GM19035 (cell line): ENCODE measurements around the gene ANKRD9.
A peak's percentile ranks its signal among the peaks of the same experiment; 100 is the strongest.
"Not testable (repeated sequence)": the region's sequence is repeated elsewhere in the genome, so short reads cannot be mapped to it uniquely, and the experiment has no call there.

Experiments used
- ATAC-seq: cut with Tn5 transposase; IDR thresholded peaks from one replicate; pipeline ENCODE4 v1.9.1; 2021; ENCODE audit not compliant: unreplicated experiment

ANKRD9 gene, protein sequence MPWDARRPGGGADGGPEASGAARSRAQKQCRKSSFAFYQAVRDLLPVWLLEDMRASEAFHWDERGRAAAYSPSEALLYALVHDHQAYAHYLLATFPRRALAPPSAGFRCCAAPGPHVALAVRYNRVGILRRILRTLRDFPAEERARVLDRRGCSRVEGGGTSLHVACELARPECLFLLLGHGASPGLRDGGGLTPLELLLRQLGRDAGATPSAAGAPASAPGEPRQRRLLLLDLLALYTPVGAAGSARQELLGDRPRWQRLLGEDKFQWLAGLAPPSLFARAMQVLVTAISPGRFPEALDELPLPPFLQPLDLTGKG

GRCh38 chr14:102509746-102510615, at the start of gene ANKRD9:
Gene ANKRD9 (minus strand): TSS chr14:102509776. CDS start chr14:102507889, 1,887 bp downstream.
- ATAC-seq, result peak; percentile 93

- ATAC-seq, result no peak
These were observed 49.0 kb upstream of the ANKRD9 start for GRCh38 chr14:102558556-102558955.

GRCh38 chr14:102557434-102558226, 48.1 kb upstream of the ANKRD9 start:
- no peak for ATAC-seq

DNA sequence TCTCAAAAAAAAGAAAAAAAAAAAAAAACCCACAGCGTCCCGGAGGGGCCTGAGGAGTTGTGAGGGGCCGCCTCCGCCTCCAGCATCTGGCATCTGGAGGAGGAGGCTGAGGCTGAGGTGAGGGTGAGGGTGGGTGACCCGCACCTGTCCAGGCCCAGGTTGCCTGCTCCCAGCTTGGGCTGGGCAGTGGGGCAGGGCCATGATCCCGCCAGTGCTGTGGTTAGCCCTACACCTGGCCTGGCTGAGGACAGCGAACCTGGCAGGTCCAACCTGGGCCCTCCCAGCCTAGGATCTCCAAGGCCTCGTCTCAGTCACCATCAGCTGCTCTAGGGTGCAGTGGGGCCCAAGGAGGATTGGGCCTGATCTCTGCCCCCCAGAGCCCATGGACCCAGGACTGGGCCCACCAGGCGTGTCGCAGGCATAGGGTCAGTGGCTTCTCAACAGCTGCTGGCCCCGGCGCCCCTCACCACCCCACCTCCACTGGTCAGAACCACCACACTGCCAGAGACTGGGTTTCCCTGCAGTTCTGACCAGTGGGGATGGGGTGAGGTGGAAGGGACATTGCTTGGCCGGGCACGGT, 46.6 kb upstream of the ANKRD9 start:
- ATAC-seq, result no peak

DNA sequence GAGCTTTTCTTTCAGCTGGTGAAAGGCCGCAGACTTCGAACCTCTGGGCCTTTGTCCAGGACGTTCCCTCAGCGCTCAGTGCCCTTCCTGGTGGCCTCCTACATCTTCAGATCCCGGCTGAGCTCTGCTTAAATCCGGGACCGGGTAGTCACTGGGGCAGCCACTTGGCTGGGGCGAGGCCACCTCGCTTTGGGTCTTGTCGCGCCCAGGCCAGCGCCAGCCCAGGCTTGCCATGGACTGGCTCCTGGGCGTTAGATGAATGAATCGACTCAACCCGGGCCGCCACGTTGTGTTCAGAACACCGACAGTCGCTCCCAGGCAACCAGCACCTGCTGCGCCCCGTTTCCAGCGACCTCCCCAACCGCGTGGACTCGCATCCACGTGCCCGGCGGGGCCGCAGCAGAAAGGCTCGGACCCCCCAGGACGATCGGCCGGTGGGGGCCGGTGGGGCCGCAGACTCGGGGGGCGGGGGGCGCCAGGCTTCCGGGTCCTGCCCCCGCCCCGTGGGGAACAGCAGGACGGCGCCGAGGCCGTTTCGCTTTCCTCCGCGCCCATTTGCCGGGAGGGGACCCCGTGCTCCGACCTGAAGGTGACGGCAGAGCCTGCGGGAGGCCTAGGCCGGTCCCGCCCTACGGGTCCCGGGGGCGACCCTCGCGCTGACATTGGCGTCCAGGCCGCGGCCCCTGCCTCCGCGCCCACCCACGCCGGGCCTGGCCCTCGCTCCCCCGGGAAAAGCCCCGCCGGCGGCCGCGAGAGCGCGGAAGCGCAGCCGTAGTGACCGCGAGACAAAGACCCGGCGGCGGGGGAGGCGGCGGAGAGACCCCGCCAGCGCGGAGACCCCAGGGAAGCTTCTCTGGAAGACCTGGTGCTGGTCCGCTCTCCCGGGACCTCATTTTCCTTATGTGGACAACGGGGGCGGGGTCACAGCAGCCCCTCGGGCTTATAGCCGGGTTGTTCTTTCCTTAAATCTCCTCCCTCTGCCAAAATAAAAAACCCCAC, 45.5 kb upstream of the ANKRD9 start:
- ATAC-seq, result peak; percentile 59

DNA sequence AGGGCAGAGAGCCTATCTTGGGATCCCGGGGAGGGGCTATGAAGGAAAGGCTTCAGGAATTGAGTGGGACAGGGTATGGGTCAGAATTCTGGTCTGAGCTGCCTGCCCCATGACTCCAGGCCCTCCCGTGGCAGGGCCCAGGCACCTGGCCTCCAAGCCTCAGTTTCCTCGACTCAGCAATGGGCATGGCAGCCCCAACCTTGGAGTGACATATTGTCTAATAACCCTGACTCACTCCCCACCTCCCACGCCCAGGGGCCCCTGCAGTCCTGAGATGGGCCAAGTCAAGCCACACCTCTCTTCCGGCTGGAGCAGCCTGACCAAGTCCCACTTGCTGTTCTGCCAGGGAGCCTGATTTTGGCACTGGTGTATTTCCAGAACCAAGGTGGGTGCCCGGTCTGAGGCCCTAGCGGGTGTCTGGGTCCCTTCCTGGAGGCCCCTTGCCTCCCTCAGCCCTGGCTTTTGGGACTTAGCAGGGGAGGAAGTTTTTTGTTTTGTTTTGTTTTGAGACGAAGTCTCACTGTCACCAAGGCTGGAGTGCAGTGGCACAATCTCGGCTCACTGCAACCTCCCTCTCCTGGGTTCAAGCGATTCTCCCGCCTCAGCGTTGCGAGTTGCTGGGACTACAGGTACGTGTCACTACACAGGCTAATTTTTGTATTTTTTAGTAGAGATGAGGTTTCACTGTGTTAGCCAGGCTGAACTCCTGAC, 42.6 kb upstream of the ANKRD9 start:
- no peak for ATAC-seq

- ATAC-seq, result not testable (repeated sequence)
These were observed 41.4 kb upstream of the ANKRD9 start for GRCh38 chr14:102550927-102551401.

GRCh38 chr14:102548616-102549240, 39.2 kb upstream of the ANKRD9 start:
- no peak for ATAC-seq

DNA sequence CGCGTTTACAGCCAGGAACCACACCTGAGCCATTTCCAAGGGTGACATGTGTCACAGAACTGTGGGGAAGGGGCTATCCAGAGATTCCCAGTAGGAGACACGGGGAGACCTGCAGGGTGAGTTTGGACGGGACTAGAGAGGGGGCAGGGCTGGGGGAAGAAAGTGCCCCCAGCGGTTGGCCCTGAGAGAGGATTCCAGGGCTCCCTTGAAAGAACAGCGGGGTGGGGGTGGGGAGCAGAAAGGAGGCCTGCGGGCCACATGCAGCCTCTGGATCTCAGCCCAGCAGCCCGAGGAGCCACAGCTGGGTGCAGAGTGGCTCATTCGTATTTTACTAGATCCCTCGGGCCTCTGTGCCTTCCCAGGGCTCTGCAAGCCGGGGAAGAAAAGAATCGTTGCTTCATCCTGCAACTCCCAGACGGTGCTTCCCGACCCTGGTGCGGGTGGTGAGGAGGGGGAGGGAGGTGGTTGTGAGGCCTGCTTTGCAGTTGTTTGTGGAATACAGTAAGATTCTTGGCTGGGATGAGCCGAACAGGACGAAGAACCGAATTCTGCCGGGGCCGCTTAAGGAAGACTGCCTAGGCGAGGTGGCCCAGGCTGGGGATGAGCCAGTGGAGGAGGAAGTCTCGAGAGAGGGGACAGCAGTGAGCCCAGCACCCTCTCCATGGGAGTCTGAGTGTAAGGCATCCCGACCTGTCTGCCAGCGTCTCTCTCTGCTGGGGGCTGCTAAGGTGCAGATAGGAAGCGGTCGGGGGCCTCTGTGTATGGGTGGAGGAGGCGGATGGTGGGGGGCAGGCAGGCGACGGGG, 36.1 kb upstream of the ANKRD9 start:
- no peak for ATAC-seq

DNA sequence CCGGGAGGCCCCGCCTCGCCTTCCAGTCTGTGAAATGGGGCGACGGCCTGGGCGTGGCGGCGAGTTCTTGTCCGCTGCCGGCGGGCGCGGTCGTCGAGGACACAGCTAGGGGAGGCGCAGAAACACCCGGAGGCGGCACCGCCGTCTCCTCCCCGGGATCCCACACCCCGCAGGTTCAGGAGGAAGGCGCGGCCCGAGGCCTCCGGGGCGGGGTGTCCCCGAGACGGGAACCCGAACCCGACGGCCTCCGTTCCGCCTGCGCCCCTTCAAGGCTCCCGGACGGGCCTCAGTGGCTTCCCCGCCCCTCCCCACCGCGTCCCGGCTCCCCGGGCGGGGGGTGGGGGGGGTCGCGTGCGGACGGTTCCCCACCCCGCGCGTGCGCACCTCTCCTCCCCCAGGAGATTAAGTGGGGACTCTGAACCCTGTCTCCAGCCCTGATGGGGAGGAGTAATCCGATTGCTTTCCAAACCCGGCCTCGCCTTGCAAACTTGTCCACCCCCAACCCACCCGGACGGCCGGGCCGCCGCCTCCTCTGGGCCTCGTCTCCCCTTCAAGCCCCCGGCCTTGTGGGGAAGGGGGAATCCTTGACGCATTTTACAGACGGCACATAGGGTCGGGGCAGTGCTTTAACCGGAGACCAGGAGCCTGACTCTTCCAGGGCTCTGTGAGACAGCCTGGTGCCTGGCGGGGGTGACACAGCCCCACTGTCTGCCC, 35.3 kb upstream of the ANKRD9 start:
- ATAC-seq, result no peak

DNA sequence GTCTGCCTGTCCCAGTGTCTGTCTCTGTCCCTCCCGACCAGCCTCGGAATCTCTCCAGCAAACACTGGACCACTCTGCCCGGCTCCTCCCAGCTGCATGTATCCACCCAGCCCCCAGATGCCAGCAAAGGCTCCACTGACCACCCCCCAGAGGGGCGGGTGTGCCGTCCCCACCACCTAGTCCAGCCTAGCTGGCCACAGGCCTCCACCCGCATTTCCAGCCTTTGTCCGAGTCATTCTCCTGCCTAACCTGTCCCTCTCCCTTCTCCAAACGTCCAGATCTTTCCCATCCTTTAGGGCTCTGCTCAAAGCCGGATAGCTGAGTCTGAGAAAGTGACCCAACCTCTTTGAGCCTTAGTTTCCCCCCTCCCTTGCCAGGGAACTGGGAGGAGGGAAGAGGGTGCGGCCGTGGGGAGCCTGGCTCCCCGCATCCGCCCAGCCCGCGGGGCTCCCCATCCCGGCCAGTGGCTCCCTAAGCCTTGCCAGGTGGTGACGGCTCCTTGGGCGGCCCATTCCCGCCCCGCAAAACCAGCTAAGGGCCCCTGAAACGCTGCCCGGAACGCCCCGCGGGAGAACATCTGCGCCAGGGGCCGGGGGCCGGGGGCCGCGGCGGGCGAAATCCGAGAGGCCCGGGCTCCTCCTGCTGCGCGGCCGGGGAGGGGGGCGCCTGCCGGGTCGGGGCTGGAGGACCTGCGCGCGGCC, 34.6 kb upstream of the ANKRD9 start:
- no peak for ATAC-seq

- no peak for ATAC-seq
These were observed 32.2 kb upstream of the ANKRD9 start for GRCh38 chr14:102541771-102542170.

- ATAC-seq, result not testable (repeated sequence)
These were observed 31.5 kb upstream of the ANKRD9 start for GRCh38 chr14:102541029-102541491.

DNA sequence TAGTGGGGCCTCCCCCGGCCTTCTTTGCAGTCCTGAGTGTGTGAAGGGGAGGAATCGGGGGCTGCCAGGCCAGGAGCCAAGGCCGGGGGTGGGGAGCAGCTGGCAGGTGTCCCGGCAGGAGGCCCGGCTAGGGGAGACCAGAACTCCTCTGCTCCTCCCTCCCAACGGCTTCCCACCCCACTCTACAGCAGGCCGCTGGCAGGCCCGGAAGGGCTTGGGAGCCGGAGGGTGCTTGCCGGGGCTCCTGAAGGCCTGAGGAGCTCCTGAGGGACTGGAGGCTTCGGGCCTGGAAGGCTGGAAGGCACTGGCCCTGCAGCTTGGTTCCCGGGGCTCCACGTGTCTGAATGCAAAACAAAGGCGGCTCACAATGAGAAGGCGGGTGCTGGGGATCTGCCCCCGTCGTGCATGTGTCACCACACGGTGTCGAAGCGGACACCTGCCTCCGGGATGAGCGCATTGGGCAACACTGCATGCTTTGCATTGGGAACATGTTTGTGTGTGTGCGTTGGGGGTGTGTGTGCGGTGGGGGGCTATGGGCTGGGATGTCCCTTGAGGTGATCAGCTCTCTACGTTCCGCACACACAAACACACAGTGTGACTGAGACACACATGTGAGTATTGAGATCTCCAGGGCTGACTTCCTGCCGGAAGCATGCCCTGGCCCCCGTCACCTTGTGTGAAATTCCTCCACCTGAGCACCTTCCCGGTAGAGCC, 30.9 kb upstream of the ANKRD9 start:
- ATAC-seq, result no peak

GRCh38 chr14:102539544-102540314, 30.2 kb upstream of the ANKRD9 start:
- ATAC-seq, result no peak
